ENCODE measurements around the gene GCFC2. TPM values are rescaled to one million over a fixed set of nuclear protein-coding genes. Genes with fewer than 3 reads are reported as not detected.
"Not testable (repeated sequence)": the region's sequence is repeated elsewhere in the genome, so short reads cannot be mapped to it uniquely, and the experiment has no call there.

GCFC2 gene
- total RNA-seq, 3 donors from 2014 or later, result 13.6 to 16.4 (median 14.4) TPM

DNA sequence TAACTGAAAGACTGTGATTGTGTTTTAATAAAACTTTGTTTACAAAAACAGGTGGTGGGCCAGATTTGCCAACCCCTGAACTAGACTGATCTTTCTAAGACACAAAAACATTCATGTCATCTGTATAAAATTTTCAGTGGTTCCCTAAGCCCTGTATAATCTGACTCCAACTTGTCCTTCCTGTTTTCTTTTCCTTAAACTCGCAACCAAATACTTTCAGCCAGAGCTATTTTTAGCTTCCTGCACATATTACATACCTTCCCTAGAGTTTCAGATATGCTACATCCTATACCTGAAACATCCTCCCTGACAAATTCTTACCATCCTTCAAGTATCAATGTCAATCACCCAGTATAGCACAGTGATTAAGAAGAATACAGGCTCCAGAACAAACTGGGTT, 4.8 kb downstream of the GCFC2 start:
- no peak for DNase-seq
- intact Hi-C loops (cut with DNase I, micrococcal nuclease), result no loop called here
- H3K4me3 ChIP-seq, result no peak overlapping the region
- no peak for TF ChIP-seq CTCF (IDR thresholded peaks at IDR 0.05)
- H3K36me3 ChIP-seq (ENCODE audit: low read depth), result no peaks in the 10 kb centered on the region
- no peak for ATAC-seq
- H3K9me3 ChIP-seq, result no peaks in the 10 kb centered on the region
- H3K4me1 ChIP-seq (ENCODE audit: low read depth), result peaks cover 7% of the 10 kb centered on the region

- no peak for DNase-seq
- Histone ChIP-seq H3K9me3 (no peaks in the 10 kb centered on the region), H3K4me3 (no peak overlapping the region), H3K36me3 (ENCODE audit: low read depth) (no peaks in the 10 kb centered on the region), H3K4me1 (ENCODE audit: low read depth) (no peaks in the 10 kb centered on the region)
- no peak for TF ChIP-seq CTCF (IDR thresholded peaks at IDR 0.05)
- ATAC-seq, result no peak
- intact Hi-C loops (cut with DNase I, micrococcal nuclease), result no loop called here
Measured at GRCh38 chr2:75703589-75704287, 7.0 kb downstream of the GCFC2 start.

- H3K4me1 ChIP-seq (ENCODE audit: low read depth), result no peaks in the 10 kb centered on the region
- DNase-seq (no peak), ATAC-seq (no peak)
- H3K9me3 ChIP-seq, result no peaks in the 10 kb centered on the region
- no peaks in the 10 kb centered on the region for H3K36me3 ChIP-seq (ENCODE audit: low read depth)
- TF ChIP-seq CTCF (IDR thresholded peaks at IDR 0.05), result no peak
- no peak overlapping the region for H3K4me3 ChIP-seq
- intact Hi-C loops (cut with DNase I, micrococcal nuclease), result no loop called here
Measured at GRCh38 chr2:75702593-75702992, 8.1 kb downstream of the GCFC2 start.

DNA sequence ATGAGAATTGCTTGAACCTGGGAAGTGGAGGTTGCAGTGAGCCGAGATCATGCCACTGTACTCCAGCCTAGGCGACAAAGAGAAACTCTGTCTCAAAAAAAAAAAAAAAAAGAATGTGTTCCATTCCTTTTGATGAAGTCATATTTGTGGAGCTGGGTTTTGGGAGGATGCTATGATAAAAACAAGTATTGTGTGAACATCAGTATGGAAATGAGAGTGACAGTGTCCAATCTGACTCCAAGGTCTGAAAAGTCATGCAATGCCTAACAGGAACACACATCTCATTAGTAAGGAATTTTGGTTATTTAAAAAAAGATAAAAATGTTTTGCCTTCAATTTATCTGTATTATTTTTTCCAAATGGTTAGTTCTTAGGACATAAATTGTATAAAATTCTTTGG, 11.8 kb downstream of the GCFC2 start:
- ATAC-seq (no peak), DNase-seq (no peak)
- no peaks in the 10 kb centered on the region for H3K36me3 ChIP-seq (ENCODE audit: low read depth)
- TF ChIP-seq CTCF (IDR thresholded peaks at IDR 0.05), result no peak
- H3K9me3 ChIP-seq, result no peaks in the 10 kb centered on the region
- H3K4me1 ChIP-seq (ENCODE audit: low read depth), result no peaks in the 10 kb centered on the region
- intact Hi-C loops (cut with DNase I, micrococcal nuclease), result no loop called here
- H3K4me3 ChIP-seq, result no peak overlapping the region

GRCh38 chr2:75688196-75688595, 22.5 kb downstream of the GCFC2 start:
- Histone ChIP-seq H3K9me3 (no peaks in the 10 kb centered on the region), H3K4me1 (ENCODE audit: low read depth) (no peaks in the 10 kb centered on the region), H3K36me3 (ENCODE audit: low read depth) (no peaks in the 10 kb centered on the region), H3K4me3 (no peak overlapping the region)
- no peak for DNase-seq
- no peak for TF ChIP-seq CTCF (IDR thresholded peaks at IDR 0.05)
- no peak for ATAC-seq
- intact Hi-C loops (cut with DNase I, micrococcal nuclease), result no loop called here

DNA sequence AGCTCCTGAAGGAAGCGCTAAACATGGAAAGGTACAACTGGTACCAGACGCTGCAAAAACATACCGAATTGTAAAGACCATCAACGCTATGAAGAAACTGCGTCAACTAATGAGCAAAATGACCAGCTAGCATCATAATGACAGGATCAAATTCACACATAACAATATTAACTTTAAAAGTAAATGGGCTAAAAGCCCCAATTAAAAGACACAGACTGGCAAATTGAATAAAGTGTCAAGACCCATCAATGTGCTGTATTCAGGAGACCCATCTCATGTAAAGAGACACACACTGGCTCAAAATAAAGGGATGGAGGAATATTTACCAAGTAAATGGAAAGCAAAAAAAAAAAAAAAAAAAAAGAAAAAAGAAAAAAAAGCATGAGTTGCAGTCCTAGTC, 27.3 kb downstream of the GCFC2 start:
- ATAC-seq; H3K9me3 ChIP-seq; H3K4me1 ChIP-seq (ENCODE audit: low read depth); H3K4me3 ChIP-seq; DNase-seq; intact Hi-C loops (cut with DNase I, micrococcal nuclease); H3K36me3 ChIP-seq (ENCODE audit: low read depth): not testable (repeated sequence)

Measured in mucosa of descending colon (tissue), 3 donors.